Limb (tissue), 2 donors: ENCODE results near the gene ACTR5.
A peak's percentile ranks its signal among the peaks of the same experiment; 100 is the strongest.

Source experiments
- DNase-seq, 2 donors: peaks; one replicate each; pipeline ENCODE4 v3.0.0-alpha.2; 2016; ENCODE audit errors: extremely low spot score in 2 of 2

Gene ACTR5

DNA sequence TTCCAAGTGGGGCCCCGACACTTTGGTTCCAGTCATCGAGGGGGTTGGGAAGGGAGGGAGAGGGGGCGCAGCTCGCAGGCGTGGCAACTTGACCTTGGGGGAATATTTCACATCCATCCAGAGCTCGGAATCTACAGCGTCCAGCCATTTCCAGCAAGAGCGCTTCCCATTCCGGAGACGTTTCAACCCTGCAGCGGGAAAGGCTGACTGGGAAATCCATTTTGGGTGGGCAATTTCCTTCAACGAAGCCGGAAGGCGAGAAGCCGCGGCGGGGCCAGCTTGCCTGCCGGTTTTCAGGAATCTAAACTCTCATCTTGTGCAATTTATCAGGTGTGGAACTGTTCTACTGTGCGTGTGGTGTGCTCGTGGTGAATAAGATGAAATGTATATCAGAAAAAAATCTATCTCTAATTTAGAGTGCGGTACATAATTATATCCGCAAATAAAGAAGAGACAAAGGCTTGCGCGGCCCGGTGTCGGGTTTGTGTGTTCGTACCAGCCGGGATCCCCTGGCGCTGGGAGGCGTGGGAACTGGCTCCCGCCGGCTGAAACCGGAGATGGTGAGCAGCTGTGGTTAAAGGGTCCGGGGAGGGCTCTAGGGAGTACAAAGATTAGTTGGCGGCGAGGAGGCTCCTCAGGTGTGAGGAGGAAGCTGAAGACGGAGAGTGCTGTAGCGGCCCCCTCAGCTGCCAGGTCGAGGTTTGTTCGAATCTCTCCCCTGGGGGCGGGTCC lies 19.2 kb upstream of the ACTR5 start:
- DNase-seq, result peak in 1 of 2 donors; percentile 51

DNA sequence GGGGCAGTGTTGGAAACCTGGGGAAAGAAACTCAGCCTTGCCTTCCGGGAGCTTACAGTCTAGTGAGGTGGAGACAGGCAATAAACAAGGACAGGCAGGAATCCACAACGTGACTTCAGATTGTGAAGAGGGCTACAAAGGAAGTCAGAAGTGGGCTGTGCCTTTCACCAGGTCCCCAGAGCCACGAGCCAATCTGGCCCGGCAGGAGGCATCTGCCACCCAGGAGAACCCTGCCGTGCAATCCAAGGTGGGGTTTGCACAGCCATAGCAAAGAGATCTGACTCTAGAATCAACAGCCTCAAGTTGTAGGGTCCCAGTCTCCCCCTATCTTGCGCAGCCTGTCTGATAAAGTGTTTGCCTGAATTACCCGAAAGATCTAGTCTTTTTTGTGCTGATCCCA lies 18.5 kb upstream of the ACTR5 start:
- no peak for DNase-seq

GRCh38 chr20:38730167-38730988 lies 17.9 kb upstream of the ACTR5 start:
- peak in 1 of 2 donors; percentile 33 for DNase-seq

GRCh38 chr20:38730989-38731737 lies 17.1 kb upstream of the ACTR5 start:
- DNase-seq, result peak in 1 of 2 donors; percentile 79

DNA sequence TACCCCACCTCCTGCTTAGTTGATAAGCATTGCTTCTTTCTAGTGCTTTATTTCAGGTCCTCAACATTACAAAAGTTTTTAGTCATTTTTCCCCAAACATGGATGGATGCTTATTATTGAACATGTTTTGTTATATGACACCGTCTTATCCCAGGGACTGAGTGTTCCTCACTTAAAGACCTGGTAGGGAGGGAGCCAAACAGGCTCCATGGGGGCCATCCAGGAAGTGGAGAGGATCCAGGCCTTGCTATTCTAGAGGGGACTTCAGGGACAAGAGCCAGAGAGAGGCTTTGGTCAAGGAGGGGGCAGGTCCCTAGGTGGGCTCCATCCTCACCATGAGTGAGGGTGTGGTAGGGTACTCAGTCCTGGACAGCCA lies 16.5 kb upstream of the ACTR5 start:
- no peak for DNase-seq

DNA sequence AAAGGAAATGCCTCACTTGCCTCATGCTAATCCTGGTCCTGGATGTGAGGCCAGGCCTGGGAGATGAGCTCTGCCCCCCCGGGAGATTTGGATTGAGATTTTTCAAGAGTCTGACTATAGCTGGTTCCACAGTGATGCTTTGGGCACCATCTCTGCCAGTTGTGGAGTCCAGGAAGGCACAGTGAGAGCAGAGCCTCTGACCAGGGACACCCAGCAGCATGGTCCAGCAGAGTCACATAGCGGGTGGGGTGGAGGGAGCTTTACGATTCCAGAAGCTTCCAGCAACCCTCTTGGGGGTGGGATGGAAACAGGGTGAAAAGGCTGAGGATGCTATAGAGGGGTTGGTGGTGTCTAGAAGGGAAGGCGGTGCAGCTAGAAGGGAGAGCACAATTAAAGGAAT lies 15.3 kb upstream of the ACTR5 start:
- no peak for DNase-seq

DNA sequence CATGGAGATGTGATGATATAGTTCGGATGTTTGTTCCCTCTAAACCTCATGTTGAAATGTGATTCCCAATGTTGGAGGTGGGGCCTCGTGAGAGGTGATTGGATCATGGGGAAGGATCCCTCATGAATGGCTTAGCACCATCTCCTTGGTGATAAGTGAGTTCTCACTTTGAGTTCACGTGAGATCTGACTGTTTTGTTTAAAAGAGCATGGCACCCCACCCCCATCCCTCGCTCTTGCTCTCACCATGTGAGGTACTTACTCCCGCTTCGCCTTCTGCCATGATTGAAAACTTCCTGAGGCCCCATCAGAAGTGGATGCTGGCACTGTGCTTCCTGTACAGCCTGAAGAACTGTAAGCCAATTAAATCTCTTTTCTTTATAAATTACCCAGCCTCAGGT lies 13.1 kb upstream of the ACTR5 start:
- DNase-seq, result no peak

DNA sequence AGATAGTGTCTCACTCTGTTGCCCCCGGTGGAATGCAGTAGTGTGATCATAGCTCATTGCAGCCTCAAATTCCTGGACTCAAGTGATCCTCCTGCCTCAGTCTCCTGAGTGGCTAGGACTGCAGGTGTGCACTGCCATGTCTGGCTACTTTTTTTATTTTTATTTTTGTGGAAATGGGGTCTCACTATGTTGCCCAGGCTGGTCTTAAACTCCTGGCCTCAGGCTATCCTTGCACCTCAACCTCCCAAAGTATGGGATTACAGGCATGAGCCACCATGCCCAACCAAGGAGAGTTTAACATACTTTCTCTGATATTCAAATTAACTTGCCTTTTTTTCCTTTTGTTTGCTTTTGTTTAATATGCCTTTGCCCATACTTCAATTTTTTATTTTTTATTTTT lies 10.4 kb upstream of the ACTR5 start:
- no peak for DNase-seq

DNA sequence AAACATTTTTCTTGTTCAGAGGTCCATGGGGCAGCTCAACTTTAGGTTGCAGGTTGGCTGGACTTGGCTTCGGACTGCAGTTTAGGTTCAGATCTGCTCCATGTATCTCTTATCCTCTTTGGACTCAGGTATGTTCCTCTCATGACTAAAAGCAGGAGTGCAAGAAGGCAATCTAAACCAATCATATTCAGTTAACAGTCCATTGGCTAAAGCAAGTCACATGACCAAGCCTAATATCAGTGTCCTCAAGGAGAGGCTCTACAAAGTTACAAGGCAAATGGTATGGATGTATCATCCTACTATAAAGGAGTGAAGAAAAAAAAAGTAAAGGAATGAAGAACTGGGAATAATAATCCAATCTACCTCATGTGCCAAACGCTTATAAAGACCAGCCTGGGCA lies 2.5 kb upstream of the ACTR5 start:
- no peak for DNase-seq

DNA sequence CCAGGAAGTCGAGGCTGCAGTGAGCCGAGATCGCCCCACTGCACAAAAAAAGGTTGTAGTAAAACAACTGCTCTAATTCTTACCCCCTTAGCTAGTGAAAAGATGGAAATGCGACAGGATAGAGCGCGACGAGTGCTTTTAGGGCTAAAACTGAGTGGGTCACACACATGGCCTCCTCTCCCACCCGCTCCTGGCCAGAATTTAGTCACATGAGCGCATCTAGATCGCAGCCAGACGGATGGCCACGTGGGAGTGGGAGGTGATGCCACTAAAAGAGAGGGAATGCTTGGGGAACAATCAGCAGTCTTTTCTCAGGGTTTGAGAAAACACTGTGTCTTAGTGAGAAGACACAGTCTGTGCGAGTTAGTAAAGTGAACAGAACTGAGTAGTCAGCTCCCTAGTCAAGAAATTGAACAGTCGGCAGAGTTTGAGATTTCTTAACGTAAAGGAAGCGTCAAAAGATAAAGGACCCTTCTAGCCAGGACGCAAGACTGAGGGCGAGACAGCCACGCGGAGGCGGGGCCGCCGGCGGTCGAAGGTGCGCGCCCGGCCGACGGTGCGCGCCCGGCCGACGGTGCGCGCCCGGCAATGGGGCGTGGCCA lies 664 bp upstream of the ACTR5 start:
- no peak for DNase-seq

- no peak for DNase-seq
Observed at GRCh38 chr20:38748861-38749149, 545 bp downstream of the ACTR5 start.

GRCh38 chr20:38751360-38751976 lies 3.2 kb downstream of the ACTR5 start:
- DNase-seq, result peak; percentile 34 to 47

GRCh38 chr20:38752029-38752428 lies 3.8 kb downstream of the ACTR5 start:
- DNase-seq, result no peak

DNA sequence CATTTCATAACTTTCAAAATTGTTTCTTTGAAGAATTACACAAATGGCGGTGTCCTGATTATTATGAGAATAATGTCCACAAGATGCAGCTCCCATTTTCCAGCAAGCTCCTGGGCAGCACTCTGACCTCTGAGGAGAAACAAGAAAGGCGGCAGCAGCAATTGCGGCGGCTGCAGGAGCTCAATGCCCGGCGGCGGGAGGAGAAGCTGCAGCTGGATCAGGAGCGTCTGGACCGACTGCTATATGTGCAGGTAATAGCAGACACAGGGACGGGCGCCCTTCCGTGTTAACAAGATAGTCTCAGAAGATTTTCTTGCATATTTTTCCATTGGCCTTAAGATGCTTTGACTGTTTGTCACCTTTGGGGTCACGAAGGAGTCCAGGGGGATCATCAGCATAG lies 6.7 kb downstream of the ACTR5 start:
- no peak for DNase-seq

GRCh38 chr20:38755324-38755910 lies 7.2 kb downstream of the ACTR5 start:
- no peak for DNase-seq

GRCh38 chr20:38757145-38757775 lies 9.0 kb downstream of the ACTR5 start:
- DNase-seq, result no peak

DNA sequence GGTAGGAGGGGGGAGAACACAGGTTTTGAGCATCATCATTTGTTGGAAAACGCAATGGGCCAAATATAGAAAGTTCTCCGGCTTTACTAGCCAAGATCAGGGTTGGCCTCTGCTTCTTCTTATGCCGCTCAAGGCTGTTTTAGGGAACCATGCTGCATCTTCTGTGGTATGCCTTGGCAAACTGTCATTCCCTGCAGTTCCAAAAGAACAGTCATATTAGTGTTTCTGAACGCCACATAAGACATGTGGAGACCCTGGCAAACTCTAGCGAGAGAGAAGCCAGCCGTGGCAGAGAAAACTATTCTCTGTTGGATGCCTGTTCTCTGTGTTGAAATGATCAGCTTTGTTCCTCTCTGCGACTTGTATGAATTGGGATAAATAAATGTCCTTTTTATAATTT lies 10.8 kb downstream of the ACTR5 start:
- no peak for DNase-seq

- DNase-seq, result no peak
Observed at GRCh38 chr20:38760978-38761377, 12.7 kb downstream of the ACTR5 start.

GRCh38 chr20:38762174-38762573 lies 13.9 kb downstream of the ACTR5 start:
- DNase-seq, result no peak

- DNase-seq, result no peak
Observed at GRCh38 chr20:38763616-38764015, 15.4 kb downstream of the ACTR5 start.
